ENCODE measurements around the gene FAM124A. TPM values are rescaled to one million over a fixed set of nuclear protein-coding genes. Genes with fewer than 3 reads are reported as not detected.
A peak's percentile ranks its signal among the peaks of the same experiment; 100 is the strongest.
"Not testable (repeated sequence)": the region's sequence is repeated elsewhere in the genome, so short reads cannot be mapped to it uniquely, and the experiment has no call there.

FAM124A gene
- total and polyA plus RNA-seq, 7 experiments from 2014 or later: 0.12 to 0.85 TPM; not detected in 5

GRCh38 chr13:51282322-51282721 is 60.1 kb downstream of the FAM124A start:
- Mint-ChIP-seq H3K4me1 (peaks cover 0 to 25% (median 0%) of the 10 kb centered on the region in 7 donors), H3K4me3 (no peak overlapping the region), H3K27ac (no peak overlapping the region), H3K36me3 (no peaks in the 10 kb centered on the region), H3K9me3 (no peaks in the 10 kb centered on the region), H3K27me3 (peaks cover 0 to 4% (median 0%) of the 10 kb centered on the region in 5 donors)
- no peak for DNase-seq
- no peak overlapping the region for H3K4me3 ChIP-seq (ENCODE audit: low read length)
- H3K36me3 ChIP-seq (ENCODE audit: control insufficient read depth in 2 of 3, insufficient read depth in 3 of 3, low read length in 3 of 3): no peaks in the 10 kb centered on the region
- H3K9me3 ChIP-seq (ENCODE audit: control insufficient read depth in 2 of 3, low read length in 3 of 3): no peaks in the 10 kb centered on the region
- no peaks in the 10 kb centered on the region for H3K4me1 ChIP-seq (ENCODE audit: control insufficient read depth in 2 of 2, insufficient read depth in 2 of 2, low read length in 2 of 2)
- intact Hi-C loops (cut with micrococcal nuclease): no loop called here
- H3K27me3 ChIP-seq (ENCODE audit: control insufficient read depth in 2 of 2, insufficient read depth in 2 of 2, low read length in 2 of 2): no peaks in the 10 kb centered on the region
- no peak for ATAC-seq
- H3K27ac ChIP-seq (ENCODE audit: low read depth, low read length): no peak overlapping the region
- POLR2A ChIA-PET: no interaction called here
- CTCF ChIA-PET: no interaction called here

- H3K9me3 Mint-ChIP-seq; H3K27me3 ChIP-seq (ENCODE audit: control insufficient read depth in 2 of 2, insufficient read depth in 2 of 2, low read length in 2 of 2); H3K4me1 ChIP-seq (ENCODE audit: control insufficient read depth in 2 of 2, insufficient read depth in 2 of 2, low read length in 2 of 2); POLR2A ChIA-PET; H3K27me3 Mint-ChIP-seq; H3K4me3 ChIP-seq (ENCODE audit: low read length); ATAC-seq; intact Hi-C loops (cut with micrococcal nuclease); DNase-seq; H3K9me3 ChIP-seq (ENCODE audit: control insufficient read depth in 2 of 3, low read length in 3 of 3); H3K27ac Mint-ChIP-seq; H3K27ac ChIP-seq (ENCODE audit: low read depth, low read length); H3K4me3 Mint-ChIP-seq; H3K36me3 ChIP-seq (ENCODE audit: control insufficient read depth in 2 of 3, insufficient read depth in 3 of 3, low read length in 3 of 3); H3K36me3 Mint-ChIP-seq: not testable (repeated sequence)
- CTCF ChIA-PET: interaction anchor here (0.6 kb wide), 1 partner anchor 538 kb away, joined by 4 read pairs; no protein-coding TSS in a partner anchor
- H3K4me1 Mint-ChIP-seq: peaks cover 0 to 25% (median 0%) of the 10 kb centered on the region in 7 donors
Observed at GRCh38 chr13:51282923-51283322, 60.7 kb downstream of the FAM124A start.

GRCh38 chr13:51283371-51283770 is 61.2 kb downstream of the FAM124A start:
- CTCF ChIA-PET: interaction anchor here (0.6 kb wide), 1 partner anchor 538 kb away, joined by 4 read pairs; no protein-coding TSS in a partner anchor

GRCh38 chr13:51284339-51284738 is 62.1 kb downstream of the FAM124A start:
- Histone ChIP-seq H3K36me3 (ENCODE audit: control insufficient read depth in 2 of 3, insufficient read depth in 3 of 3, low read length in 3 of 3) (no peaks in the 10 kb centered on the region), H3K4me1 (ENCODE audit: control insufficient read depth in 2 of 2, insufficient read depth in 2 of 2, low read length in 2 of 2) (no peaks in the 10 kb centered on the region), H3K9me3 (ENCODE audit: control insufficient read depth in 2 of 3, low read length in 3 of 3) (no peaks in the 10 kb centered on the region), H3K4me3 (ENCODE audit: low read length) (no peak overlapping the region), H3K27ac (ENCODE audit: low read depth, low read length) (no peak overlapping the region), H3K27me3 (ENCODE audit: control insufficient read depth in 2 of 2, insufficient read depth in 2 of 2, low read length in 2 of 2) (no peaks in the 10 kb centered on the region)
- peak overlapping the region in 1 of 9 donors; percentile 51 for H3K27ac Mint-ChIP-seq
- POLR2A ChIA-PET: no interaction called here
- H3K27me3 Mint-ChIP-seq: peaks cover 0 to 3% (median 0%) of the 10 kb centered on the region in 5 donors
- CTCF ChIA-PET: no interaction called here
- H3K4me1 Mint-ChIP-seq: peaks cover 0 to 25% (median 0%) of the 10 kb centered on the region in 7 donors
- no peak overlapping the region for H3K4me3 Mint-ChIP-seq
- ATAC-seq (no peak), DNase-seq (no peak)
- intact Hi-C loops (cut with micrococcal nuclease): no loop called here
- no peaks in the 10 kb centered on the region for H3K36me3 Mint-ChIP-seq
- no peaks in the 10 kb centered on the region for H3K9me3 Mint-ChIP-seq

More at GRCh38 chr13:51283371-51283770, 61.2 kb downstream of the FAM124A start:
- H3K9me3 Mint-ChIP-seq: no peaks in the 10 kb centered on the region
- H3K4me3 Mint-ChIP-seq: peak overlapping the region in 1 of 10 donors; percentile 54
- ATAC-seq (no peak), DNase-seq (no peak)
- intact Hi-C loops (cut with micrococcal nuclease): no loop called here
- Histone ChIP-seq H3K9me3 (ENCODE audit: control insufficient read depth in 2 of 3, low read length in 3 of 3) (no peaks in the 10 kb centered on the region), H3K27me3 (ENCODE audit: control insufficient read depth in 2 of 2, insufficient read depth in 2 of 2, low read length in 2 of 2) (no peaks in the 10 kb centered on the region), H3K4me1 (ENCODE audit: control insufficient read depth in 2 of 2, insufficient read depth in 2 of 2, low read length in 2 of 2) (no peaks in the 10 kb centered on the region), H3K4me3 (ENCODE audit: low read length) (no peak overlapping the region), H3K27ac (ENCODE audit: low read depth, low read length) (no peak overlapping the region), H3K36me3 (ENCODE audit: control insufficient read depth in 2 of 3, insufficient read depth in 3 of 3, low read length in 3 of 3) (no peaks in the 10 kb centered on the region)
- POLR2A ChIA-PET: no interaction called here
- no peaks in the 10 kb centered on the region for H3K36me3 Mint-ChIP-seq
- H3K27me3 Mint-ChIP-seq: peaks cover 0 to 3% (median 0%) of the 10 kb centered on the region in 5 donors
- peak overlapping the region in 1 of 9 donors; percentile 30 for H3K27ac Mint-ChIP-seq
- H3K4me1 Mint-ChIP-seq: peaks cover 0 to 25% (median 0%) of the 10 kb centered on the region in 7 donors

- H3K27me3 ChIP-seq (ENCODE audit: control insufficient read depth in 2 of 2, insufficient read depth in 2 of 2, low read length in 2 of 2): no peaks in the 10 kb centered on the region
- H3K9me3 Mint-ChIP-seq: no peaks in the 10 kb centered on the region
- peak; percentile 76 for ATAC-seq
- H3K27me3 Mint-ChIP-seq: peaks cover 0 to 9% (median 0%) of the 10 kb centered on the region in 5 donors
- ChIA-PET POLR2A (no interaction called here), CTCF (interaction anchor here (0.6 to 2.1 kb wide), 10 partner anchors 10 to 990 kb away, joined by 3 to 8 read pairs (median 4); no protein-coding TSS in a partner anchor)
- intact Hi-C loops (cut with micrococcal nuclease): loop anchor here (1.0 to 2.0 kb wide), 7 partner anchors 62 to 1310 kb away; partner anchors contain the start of gene FAM124A (in 1 of the 2)
- peak; percentile 11 to 77 (median 46) for DNase-seq
- no peak overlapping the region for H3K4me3 ChIP-seq (ENCODE audit: low read length)
- H3K36me3 Mint-ChIP-seq: no peaks in the 10 kb centered on the region
- H3K4me1 ChIP-seq (ENCODE audit: control insufficient read depth in 2 of 2, insufficient read depth in 2 of 2, low read length in 2 of 2): no peaks in the 10 kb centered on the region
- no peaks in the 10 kb centered on the region for H3K36me3 ChIP-seq (ENCODE audit: control insufficient read depth in 2 of 3, insufficient read depth in 3 of 3, low read length in 3 of 3)
- no peak overlapping the region for H3K4me3 Mint-ChIP-seq
- H3K4me1 Mint-ChIP-seq: peaks cover 0 to 25% (median 0%) of the 10 kb centered on the region in 7 donors
- no peak overlapping the region for H3K27ac Mint-ChIP-seq
- no peak overlapping the region for H3K27ac ChIP-seq (ENCODE audit: low read depth, low read length)
- H3K9me3 ChIP-seq (ENCODE audit: control insufficient read depth in 2 of 3, low read length in 3 of 3): no peaks in the 10 kb centered on the region
Observed at GRCh38 chr13:51286135-51287002, 64.2 kb downstream of the FAM124A start.

GRCh38 chr13:51287758-51288157 is 65.6 kb downstream of the FAM124A start:
- POLR2A ChIA-PET: no interaction called here
- Mint-ChIP-seq H3K9me3 (no peaks in the 10 kb centered on the region), H3K27me3 (peaks cover 0 to 9% (median 0%) of the 10 kb centered on the region in 5 donors), H3K4me3 (no peak overlapping the region), H3K4me1 (peaks cover 0 to 22% (median 0%) of the 10 kb centered on the region in 7 donors), H3K36me3 (no peaks in the 10 kb centered on the region), H3K27ac (no peak overlapping the region)
- Histone ChIP-seq H3K9me3 (ENCODE audit: control insufficient read depth in 2 of 3, low read length in 3 of 3) (no peaks in the 10 kb centered on the region), H3K4me3 (ENCODE audit: low read length) (no peak overlapping the region), H3K4me1 (ENCODE audit: control insufficient read depth in 2 of 2, insufficient read depth in 2 of 2, low read length in 2 of 2) (no peaks in the 10 kb centered on the region), H3K27ac (ENCODE audit: low read depth, low read length) (no peak overlapping the region), H3K27me3 (ENCODE audit: control insufficient read depth in 2 of 2, insufficient read depth in 2 of 2, low read length in 2 of 2) (no peaks in the 10 kb centered on the region), H3K36me3 (ENCODE audit: control insufficient read depth in 2 of 3, insufficient read depth in 3 of 3, low read length in 3 of 3) (no peaks in the 10 kb centered on the region)
- intact Hi-C loops (cut with micrococcal nuclease): loop anchor here (2.0 kb wide), 4 partner anchors 63 to 1311 kb away; partner anchors contain the start of gene FAM124A (in 1 of the 2)
- ATAC-seq: no peak
- CTCF ChIA-PET: interaction anchor here (2.1 kb wide), 1 partner anchor 8 kb away, joined by 7 read pairs; no protein-coding TSS in a partner anchor
- no peak for DNase-seq
